AG10803 (cell line): ENCODE measurements around the gene MOB1B.
A peak's percentile ranks its signal among the peaks of the same experiment; 100 is the strongest.
"Not testable (repeated sequence)": the region's sequence is repeated elsewhere in the genome, so short reads cannot be mapped to it uniquely, and the experiment has no call there.

ENCODE experiments used
- DNase-seq: peaks from one replicate; pipeline ENCODE4 v3.0.0; 2010; ENCODE audit warnings: low read depth
- H3K4me3 ChIP-seq: 2 replicates; pipeline ENCODE4 v1.5.1; 2011; ENCODE audit warnings: mild to moderate bottlenecking, low read length, control low read depth
- CTCF ChIP-seq: conservative IDR thresholded peaks from 2 replicates; pipeline ENCODE4 v1.5.1; 2011; ENCODE audit warnings: mild to moderate bottlenecking, low read length, control low read depth, inconsistent platforms

The MOB1B gene

GRCh38 chr4:70994387-70995099, 92.4 kb downstream of the MOB1B start:
- peak overlapping the region; percentile 93 for H3K4me3 ChIP-seq
- no peak for DNase-seq
- TF ChIP-seq CTCF: no peak

GRCh38 chr4:70996018-70996360, 93.8 kb downstream of the MOB1B start:
- DNase-seq: no peak
- no peak for TF ChIP-seq CTCF
- no peak overlapping the region for H3K4me3 ChIP-seq

- H3K4me3 ChIP-seq: no peak overlapping the region; the same call in 1 of the 2 replicates
- no peak for TF ChIP-seq CTCF
- no peak for DNase-seq
These were observed 94.9 kb downstream of the MOB1B start for GRCh38 chr4:70997036-70997435.

GRCh38 chr4:70997546-70997945, 95.4 kb downstream of the MOB1B start:
- no peak overlapping the region for H3K4me3 ChIP-seq
- TF ChIP-seq CTCF: no peak
- DNase-seq: no peak

- not testable (repeated sequence) for DNase-seq, H3K4me3 ChIP-seq
These were observed 97.5 kb downstream of the MOB1B start for GRCh38 chr4:70999639-71000038.

- not testable (repeated sequence) for H3K4me3 ChIP-seq, DNase-seq
These were observed 99.2 kb downstream of the MOB1B start for GRCh38 chr4:71001363-71001762.

- no peak for DNase-seq
- no peak for TF ChIP-seq CTCF
- H3K4me3 ChIP-seq: no peak overlapping the region
These were observed 102.2 kb downstream of the MOB1B start for GRCh38 chr4:71004281-71004851.

GRCh38 chr4:71005025-71005424, 102.9 kb downstream of the MOB1B start:
- not testable (repeated sequence) for H3K4me3 ChIP-seq, DNase-seq
